HS-5 (cell line): ENCODE data around the gene CNMD.

ENCODE experiments used
- DNase-seq: peaks from one replicate; pipeline ENCODE4 v3.0.0-alpha.2; 2012; ENCODE audit warnings: low read depth

CNMD gene

GRCh38 chr13:52739468-52740071 lies at the start of gene CNMD:
TSS of gene CNMD (minus strand) at chr13:52739820. CDS start at chr13:52739701, 119 bp downstream.
- no peak for DNase-seq

DNA sequence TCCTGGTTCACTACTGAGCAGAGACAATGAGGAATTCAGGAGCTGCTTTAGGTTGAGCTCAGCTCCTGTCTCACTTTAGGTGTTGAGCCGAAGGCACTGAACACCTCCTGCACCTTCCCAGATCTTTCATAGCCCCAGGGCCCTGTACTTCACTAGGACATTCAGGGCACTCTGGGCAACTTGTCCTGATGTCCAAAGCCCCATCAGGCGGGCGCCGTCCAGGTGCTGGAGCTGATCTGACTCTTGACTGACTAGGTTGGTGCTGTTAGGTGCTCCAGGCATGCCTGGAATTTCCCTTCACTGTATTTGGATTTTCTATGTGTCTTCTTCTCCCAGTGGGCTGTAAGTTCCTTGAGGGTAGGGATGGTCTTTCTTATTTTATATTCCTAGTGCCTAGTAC lies 48.4 kb upstream of the CNMD start:
- DNase-seq, result no peak

GRCh38 chr13:52787235-52787634 lies 47.6 kb upstream of the CNMD start:
- DNase-seq, result no peak

- no peak for DNase-seq
These were observed 47.1 kb upstream of the CNMD start for GRCh38 chr13:52786766-52787165.

DNA sequence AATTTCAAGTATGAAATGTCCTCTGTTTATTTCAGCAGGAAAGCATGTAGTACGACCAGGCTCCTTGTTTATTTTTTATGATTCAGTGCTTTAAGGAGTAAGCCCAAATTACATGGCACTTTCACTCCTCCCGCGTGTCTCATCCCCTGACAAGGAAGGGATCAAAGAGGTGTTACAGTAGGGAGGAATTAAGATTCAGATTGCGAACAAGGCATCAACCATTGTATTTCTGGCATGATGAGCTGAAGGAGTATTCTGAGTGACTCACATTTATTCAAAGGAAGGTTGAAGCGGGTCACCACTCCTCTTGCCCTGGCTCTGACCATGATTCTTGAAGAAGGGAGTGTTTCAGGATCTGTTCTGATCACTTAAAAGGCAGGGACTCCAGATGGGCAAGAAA lies 46.1 kb upstream of the CNMD start:
- DNase-seq, result no peak

DNA sequence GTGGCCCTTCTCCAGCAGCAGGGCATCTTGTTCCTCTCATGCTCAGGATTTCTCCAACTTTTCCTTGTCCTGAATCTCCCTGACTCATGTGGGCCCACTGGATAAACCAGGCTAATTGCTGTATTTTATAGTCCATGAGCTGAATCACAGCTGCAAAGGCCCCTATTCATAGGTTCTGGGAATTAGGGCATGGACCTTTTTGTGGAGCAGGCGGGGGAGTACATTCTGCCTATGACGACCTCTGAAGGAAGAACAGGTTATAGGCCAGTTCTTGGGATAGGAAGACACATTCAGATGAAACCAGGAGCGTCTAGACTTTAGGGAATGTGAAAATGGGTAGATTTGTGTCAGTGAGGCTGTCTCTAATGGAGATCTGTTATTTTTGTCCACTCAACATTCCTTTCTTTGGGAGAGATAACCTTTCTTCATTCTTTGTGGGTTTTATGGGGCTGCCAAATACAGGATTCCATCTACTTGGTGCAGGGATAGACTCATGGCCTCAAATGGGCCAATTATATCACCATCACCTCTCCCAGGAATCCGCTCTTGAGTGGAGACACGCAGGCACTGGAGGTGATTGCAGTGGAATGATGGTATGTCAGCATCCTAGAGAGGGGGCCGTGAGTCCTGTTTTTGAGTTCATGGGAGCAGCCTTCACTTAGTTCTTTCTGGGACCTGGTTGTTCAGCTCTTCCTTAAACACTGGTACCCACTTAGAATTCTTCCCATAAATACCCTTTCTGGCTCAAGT lies 45.1 kb upstream of the CNMD start:
- DNase-seq, result no peak

DNA sequence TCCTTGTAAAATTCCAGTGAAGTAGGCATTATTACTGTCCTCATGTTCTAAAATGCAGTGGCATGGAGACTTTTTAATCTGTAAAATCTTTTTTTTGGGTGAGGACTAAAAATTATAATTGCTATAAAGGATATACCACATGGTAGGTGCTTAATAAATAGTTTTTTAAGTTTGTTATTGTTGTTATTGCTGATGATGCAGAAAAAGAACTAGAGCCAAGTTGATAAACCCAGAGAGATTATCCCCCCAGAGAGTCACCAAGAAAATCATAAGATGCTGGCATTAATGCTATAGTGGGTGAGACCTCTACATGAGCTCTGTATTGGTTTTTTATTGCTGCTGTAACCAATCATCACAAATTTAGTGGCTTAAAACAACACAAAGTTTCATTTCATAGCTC lies 44.3 kb upstream of the CNMD start:
- DNase-seq, result no peak

DNA sequence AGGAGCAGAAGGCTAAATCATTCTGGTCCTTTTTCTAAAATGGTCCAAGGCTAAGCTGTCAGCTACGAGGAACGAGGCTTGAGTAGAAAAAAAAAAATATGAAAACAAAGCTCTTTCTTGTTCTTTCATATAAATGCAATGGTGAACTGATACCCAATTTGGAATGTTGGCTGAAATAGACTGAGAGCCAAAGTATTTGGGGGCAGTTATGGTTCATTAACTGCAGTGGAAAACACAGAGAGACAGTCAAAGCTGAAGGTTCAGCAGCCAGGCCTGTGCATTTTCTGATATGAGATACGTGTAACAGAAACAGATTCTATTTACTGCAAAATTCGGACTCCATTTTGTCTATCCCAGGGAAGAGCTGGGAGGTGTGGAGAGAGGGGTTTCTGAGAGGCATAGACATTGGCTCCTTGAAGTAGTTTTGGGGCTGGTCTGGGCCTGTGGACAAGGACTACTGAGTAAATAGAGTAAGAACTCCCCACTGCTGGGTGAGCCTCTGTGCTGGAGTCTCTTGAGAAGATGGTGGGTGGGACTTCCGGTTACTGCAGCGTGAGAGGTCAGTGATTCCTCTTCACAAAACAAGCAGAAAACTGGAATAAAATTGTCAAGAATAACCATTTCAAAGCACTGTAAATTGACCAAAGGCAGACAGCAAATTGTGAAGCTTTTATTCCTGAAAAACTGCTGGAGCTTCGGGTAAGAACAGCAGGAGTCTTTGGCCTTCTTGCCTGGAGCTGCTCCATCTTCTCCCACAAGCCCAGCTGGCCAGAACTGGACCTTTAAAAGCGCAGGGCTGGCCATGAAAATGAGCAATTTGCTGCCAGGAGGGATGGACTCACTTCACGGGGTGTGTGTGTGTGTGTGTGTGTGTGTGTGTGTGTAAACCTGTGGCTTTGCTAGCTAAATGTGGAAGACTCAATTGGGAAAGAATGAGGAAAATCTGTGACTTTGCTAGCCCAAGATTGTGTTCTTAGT lies 43.1 kb upstream of the CNMD start:
- DNase-seq, result no peak

GRCh38 chr13:52780611-52781010 lies 41.0 kb upstream of the CNMD start:
- DNase-seq, result no peak

DNA sequence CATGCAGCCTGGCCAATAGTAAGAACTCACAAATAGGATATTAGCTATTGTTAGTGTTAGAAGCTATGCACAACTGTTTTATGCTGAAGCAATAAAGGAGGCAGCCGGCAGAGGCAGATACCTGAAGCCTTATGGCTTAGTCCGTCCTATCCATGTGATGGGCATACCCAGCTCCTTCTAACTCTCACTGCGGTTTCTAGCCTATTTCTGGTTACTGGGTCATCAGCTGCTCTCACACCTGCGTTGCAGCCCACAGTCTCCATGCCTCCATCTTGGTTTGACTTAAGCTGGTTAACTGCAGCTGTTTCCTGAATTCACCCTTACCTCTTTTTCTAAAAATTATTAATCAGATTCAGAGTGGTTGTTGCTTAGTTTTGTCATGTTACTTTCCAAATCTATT lies 40.5 kb upstream of the CNMD start:
- no peak for DNase-seq

DNA sequence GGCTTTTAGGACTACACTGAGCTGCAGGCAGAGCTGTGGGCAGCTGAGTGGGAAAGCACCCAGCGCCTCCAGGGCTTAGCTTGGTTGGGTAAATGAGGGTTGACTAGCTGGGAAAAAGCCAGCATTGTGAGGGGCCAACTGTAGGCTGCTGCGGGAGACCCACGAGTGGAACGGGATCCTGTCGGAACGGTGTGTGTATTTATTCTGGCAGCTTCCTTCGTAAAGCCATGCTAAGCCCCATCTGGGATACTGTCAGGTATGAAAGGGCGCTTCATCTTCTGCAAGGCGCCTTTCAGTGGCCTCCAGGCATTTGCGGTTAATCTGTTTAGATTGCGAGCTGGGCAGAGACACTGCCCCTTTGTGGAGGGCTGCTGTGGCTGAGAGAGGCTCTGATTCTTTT lies 39.5 kb upstream of the CNMD start:
- DNase-seq, result no peak

DNA sequence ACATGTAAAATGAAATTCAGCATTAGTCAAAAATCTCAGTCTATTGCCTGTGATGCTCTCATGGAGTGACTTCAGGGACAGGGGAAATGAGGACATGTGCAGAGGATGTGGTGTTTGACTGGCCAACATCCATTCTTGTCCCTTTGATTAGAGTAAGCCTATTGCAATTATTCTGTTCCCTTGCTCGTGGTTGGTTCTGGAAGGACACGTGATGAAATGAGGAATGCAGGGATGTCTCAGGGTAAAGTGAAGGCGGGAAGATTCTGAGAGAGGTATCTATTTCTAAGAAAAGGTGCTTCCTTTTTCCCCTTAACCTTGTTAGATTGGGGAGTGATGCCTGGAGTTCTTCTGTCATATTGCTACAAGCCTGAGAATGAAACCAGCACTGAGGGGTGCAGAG lies 37.1 kb upstream of the CNMD start:
- no peak for DNase-seq

DNA sequence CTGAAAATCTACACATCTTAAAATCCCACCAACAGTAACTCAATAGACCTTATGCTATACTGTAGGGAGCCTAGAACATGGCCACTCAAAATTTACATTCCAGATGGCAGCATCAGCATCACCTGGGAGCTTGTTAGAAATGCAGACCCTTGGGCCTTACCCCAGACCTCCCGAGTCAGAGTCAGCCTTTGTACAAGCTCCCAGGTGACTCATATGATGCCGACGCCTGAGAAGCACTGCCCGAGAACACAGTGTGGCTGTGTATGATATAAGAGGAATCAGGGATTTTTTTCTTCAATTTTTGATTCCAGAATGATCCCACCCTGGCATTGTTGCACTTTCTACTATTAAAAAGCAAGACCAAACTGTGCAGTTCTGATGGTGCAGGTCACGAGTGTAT lies 35.9 kb upstream of the CNMD start:
- DNase-seq, result no peak

GRCh38 chr13:52767949-52768516 lies 28.4 kb upstream of the CNMD start:
- DNase-seq, result no peak

- no peak for DNase-seq
These were observed 26.2 kb upstream of the CNMD start for GRCh38 chr13:52765611-52766390.

DNA sequence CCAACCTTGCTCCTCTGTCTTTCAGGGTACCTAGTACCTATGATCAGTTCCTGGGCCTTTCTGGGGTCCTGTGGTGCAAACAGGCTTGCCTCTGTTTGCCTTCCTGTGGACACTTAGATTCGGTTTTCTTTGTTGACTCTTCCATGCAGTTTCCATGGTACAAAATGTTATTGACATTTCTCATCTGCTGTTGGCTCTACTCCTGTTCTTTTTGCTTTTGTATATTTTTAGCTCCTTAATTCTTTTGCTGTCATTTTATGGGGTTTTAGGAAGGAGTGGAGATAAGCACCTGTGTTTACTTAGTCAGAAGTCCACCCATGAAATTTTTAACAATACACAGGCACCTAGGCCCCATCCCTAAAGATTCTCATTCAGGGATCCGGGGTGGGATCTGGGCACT lies 20.5 kb upstream of the CNMD start:
- DNase-seq, result no peak

GRCh38 chr13:52758114-52758513 lies 18.5 kb upstream of the CNMD start:
- no peak for DNase-seq

DNA sequence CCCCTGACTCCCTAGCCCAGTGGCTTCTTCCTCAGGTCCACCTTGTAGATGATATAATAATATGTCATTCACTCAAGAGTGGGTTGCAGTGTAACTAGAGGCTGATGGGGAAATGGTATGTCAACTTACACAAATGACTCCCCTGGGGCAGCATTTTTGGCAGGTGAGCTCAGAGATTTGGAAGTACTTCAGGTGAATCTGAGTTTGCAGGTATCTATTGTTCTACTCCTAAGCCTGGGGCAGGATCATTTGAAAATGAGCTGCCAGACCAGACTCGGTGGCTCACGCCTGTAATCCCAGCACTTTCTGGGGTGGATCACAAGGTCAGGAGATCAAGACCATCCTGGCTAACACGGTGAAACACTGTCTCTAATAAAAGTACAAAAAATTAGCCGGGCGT lies 11.6 kb upstream of the CNMD start:
- no peak for DNase-seq

DNA sequence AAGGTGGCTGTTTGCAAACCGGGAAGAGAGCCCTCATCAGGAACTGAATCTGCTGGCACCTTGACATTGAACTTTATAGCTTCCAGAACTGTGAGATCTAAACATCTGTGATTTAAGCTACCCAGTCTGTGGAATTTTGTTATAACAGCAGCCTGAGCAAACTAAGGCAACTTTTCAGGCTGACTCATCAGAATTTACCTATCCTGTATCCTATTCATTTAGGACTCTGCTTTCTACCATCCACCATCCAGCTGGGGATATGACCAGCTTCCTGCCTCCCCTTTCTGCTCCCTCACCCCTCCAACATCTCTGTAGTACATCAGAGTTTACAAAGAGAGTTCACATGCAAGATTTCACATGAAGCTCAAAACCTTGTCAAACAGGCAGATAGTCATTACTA lies 11.1 kb upstream of the CNMD start:
- no peak for DNase-seq

- DNase-seq, result no peak
These were observed 9.8 kb upstream of the CNMD start for GRCh38 chr13:52749419-52749818.

DNA sequence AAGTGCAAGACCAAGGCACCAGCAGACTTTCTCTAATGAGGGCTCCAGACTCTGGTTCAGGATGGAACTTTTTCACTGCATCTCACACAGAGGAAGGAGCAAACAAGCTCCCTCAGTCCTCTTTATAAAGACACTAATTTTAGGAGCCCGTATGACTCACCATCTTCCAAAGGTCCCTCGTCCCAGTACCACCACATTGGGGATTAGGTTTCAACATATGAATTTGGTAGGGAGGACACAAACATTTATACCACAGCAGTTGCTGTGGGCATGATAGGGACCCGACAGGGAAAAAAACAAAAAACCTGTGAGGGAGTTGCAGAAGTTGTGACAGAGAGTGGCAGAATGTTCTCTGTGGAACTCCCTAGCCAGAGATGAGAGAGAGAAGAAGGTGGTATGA lies 6.5 kb upstream of the CNMD start:
- no peak for DNase-seq
